HepG2 (cell line): ENCODE results near the gene ANAPC5. TPM values are rescaled to one million over a fixed set of nuclear protein-coding genes. Genes with fewer than 3 reads are reported as not detected.

ENCODE experiments used
- ARNT ChIP-seq: fragments of 450-650 bp; IDR thresholded peaks from 2 replicates; pipeline ENCODE4 v1.6.1; 2017
- CAMTA2 ChIP-seq: sonication (generic); formaldehyde crosslinking; IDR thresholded peaks from 2 replicates; pipeline ENCODE4 v1.4.0; 2020; ENCODE audit warnings: mild to moderate bottlenecking, missing genetic modification reagents, borderline replicate concordance
- FOSL2 ChIP-seq: sonication (generic); formaldehyde crosslinking; IDR thresholded peaks from 2 replicates; pipeline ENCODE4 v1.4.0; 2020; ENCODE audit warnings: missing genetic modification reagents
- FOXA3 ChIP-seq: IDR thresholded peaks from 2 replicates; pipeline ENCODE4 v1.6.1; 2016; ENCODE audit warnings: missing genetic modification reagents, missing compliant biosample characterization
- HOXA7 ChIP-seq: sonication (generic); formaldehyde crosslinking; IDR thresholded peaks from 2 replicates; pipeline ENCODE4 v1.8.1; 2022; ENCODE audit warnings: mild to moderate bottlenecking, missing genetic modification reagents, moderate library complexity
- KDM5B ChIP-seq: sonication (generic); formaldehyde crosslinking; IDR thresholded peaks from 2 replicates; pipeline ENCODE4 v1.4.0; 2020; ENCODE audit warnings: missing genetic modification reagents, mild to moderate bottlenecking, borderline replicate concordance
- NCOR1 ChIP-seq: fragments of 200-600 bp; sonication (generic); IDR thresholded peaks from 2 replicates; pipeline ENCODE4 v1.7.0; 2017; ENCODE audit warnings: antibody characterized with exemption, low read length, borderline replicate concordance
- NFKB2 ChIP-seq: sonication (generic); formaldehyde crosslinking; IDR thresholded peaks from 2 replicates; pipeline ENCODE4 v1.4.0; 2020; ENCODE audit warnings: missing genetic modification reagents, borderline replicate concordance
- REL ChIP-seq: sonication (generic); formaldehyde crosslinking; conservative IDR thresholded peaks from 2 replicates; pipeline ENCODE4 v1.8.0; 2022; ENCODE audit warnings: mild to moderate bottlenecking, missing genetic modification reagents, moderate library complexity
- RFXAP ChIP-seq: sonication (generic); formaldehyde crosslinking; IDR thresholded peaks from 2 replicates; pipeline ENCODE4 v1.4.0; 2020; ENCODE audit warnings: missing genetic modification reagents, borderline replicate concordance
- SMAD1 ChIP-seq: sonication (generic); formaldehyde crosslinking; IDR thresholded peaks from 2 replicates; pipeline ENCODE4 v1.4.0; 2020; ENCODE audit warnings: missing genetic modification reagents, low read depth, mild to moderate bottlenecking, borderline replicate concordance
- SMC3 ChIP-seq: IDR thresholded peaks from 2 replicates; pipeline ENCODE4 v1.6.1; 2011; ENCODE audit warnings: low read length, improper control_type of control experiment
- TBP ChIP-seq: sonication (generic); formaldehyde crosslinking; IDR thresholded peaks from 2 replicates; pipeline ENCODE4 v1.5.0; 2020; ENCODE audit warnings: missing genetic modification reagents
- ZBTB42 ChIP-seq: sonication (generic); formaldehyde crosslinking; IDR thresholded peaks from 2 replicates; pipeline ENCODE4 v1.5.0; 2020; ENCODE audit warnings: mild to moderate bottlenecking, missing genetic modification reagents
- ZFP1 ChIP-seq: IDR thresholded peaks from 2 replicates; pipeline ENCODE4 v1.6.1; 2016
- ZFP37 ChIP-seq: sonication (generic); formaldehyde crosslinking; IDR thresholded peaks from 2 replicates; pipeline ENCODE4 v1.4.0; 2020; ENCODE audit warnings: missing genetic modification reagents, borderline replicate concordance
- ZHX1 ChIP-seq: sonication (generic); formaldehyde crosslinking; IDR thresholded peaks from 2 replicates; pipeline ENCODE4 v1.8.1; 2022; ENCODE audit warnings: low read depth, mild to moderate bottlenecking, missing genetic modification reagents
- ZNF234 ChIP-seq: sonication (generic); formaldehyde crosslinking; conservative IDR thresholded peaks from 2 replicates; pipeline ENCODE4 v1.5.1; 2020; ENCODE audit warnings: mild to moderate bottlenecking, missing genetic modification reagents
- ZNF333 ChIP-seq: sonication (generic); formaldehyde crosslinking; IDR thresholded peaks from 2 replicates; pipeline ENCODE4 v1.4.0; 2020; ENCODE audit warnings: mild to moderate bottlenecking, missing genetic modification reagents, borderline replicate concordance
- ZNF530 ChIP-seq: sonication (generic); formaldehyde crosslinking; IDR thresholded peaks from 2 replicates; pipeline ENCODE4 v1.5.0; 2020; ENCODE audit warnings: low read depth, mild to moderate bottlenecking, missing genetic modification reagents
- ZNF556 ChIP-seq: sonication (generic); formaldehyde crosslinking; IDR thresholded peaks from 2 replicates; pipeline ENCODE4 v1.4.0; 2020; ENCODE audit warnings: mild to moderate bottlenecking, missing genetic modification reagents, borderline replicate concordance
- ZNF660 ChIP-seq: sonication (generic); formaldehyde crosslinking; IDR thresholded peaks from 2 replicates; pipeline ENCODE4 v1.5.1; 2020; ENCODE audit warnings: mild to moderate bottlenecking, low read depth, missing genetic modification reagents, borderline replicate concordance
- ZNF746 ChIP-seq: sonication (generic); formaldehyde crosslinking; IDR thresholded peaks from 2 replicates; pipeline ENCODE4 v1.8.0; 2022; ENCODE audit warnings: mild to moderate bottlenecking, missing genetic modification reagents
- ZNF792 ChIP-seq: IDR thresholded peaks from 2 replicates; pipeline ENCODE4 v1.6.1; 2016
- polyA plus RNA-seq, 8 experiments: library from polyadenylated mRNA; depleted of rRNA in 3 of 8; stranded (reverse) in 7 of 8; unstranded in 1 of 8; fragments of >200 nt; fragmentation: Illumina TruSeq in 4 of 8; extraction: Trizol in 4 of 8; gene quantifications; 2 replicates each; pipeline versions ENCODE4 v1.2.1 to v1.2.3, GENCODE V29; 2011 to 2016; ENCODE audit warnings: low read depth in 4 of 8, missing spikeins in 1 of 8, mixed read lengths in 1 of 8; ENCODE audit not compliant: insufficient read depth in 1 of 8
- total RNA-seq, 5 experiments: library from RNA; depleted of rRNA; stranded (reverse); fragments of >200 nt; fragmentation: Illumina TruSeq; extraction: Trizol; gene quantifications; 2 replicates each; pipeline ENCODE4 v1.2.3, GENCODE V29; 2016; ENCODE audit warnings: low read depth in 1 of 5
- TF ChIP-seq, protein P1 (sequence below): sonication (generic); IDR thresholded peaks from 2 replicates; pipeline ENCODE4 v1.6.1; 2016; ENCODE audit warnings: low read depth, borderline replicate concordance
- TF ChIP-seq, protein P2 (sequence below): sonication (generic); formaldehyde crosslinking; IDR thresholded peaks from 2 replicates; pipeline ENCODE4 v1.5.0; 2020; ENCODE audit warnings: missing genetic modification reagents, mild to moderate bottlenecking, borderline replicate concordance

ANAPC5 gene
- total and polyA plus RNA-seq, 2 of the 13 experiments (the other 11 are each of a cell fraction or from before 2014, with no cell fraction given): 146 to 161 TPM

DNA sequence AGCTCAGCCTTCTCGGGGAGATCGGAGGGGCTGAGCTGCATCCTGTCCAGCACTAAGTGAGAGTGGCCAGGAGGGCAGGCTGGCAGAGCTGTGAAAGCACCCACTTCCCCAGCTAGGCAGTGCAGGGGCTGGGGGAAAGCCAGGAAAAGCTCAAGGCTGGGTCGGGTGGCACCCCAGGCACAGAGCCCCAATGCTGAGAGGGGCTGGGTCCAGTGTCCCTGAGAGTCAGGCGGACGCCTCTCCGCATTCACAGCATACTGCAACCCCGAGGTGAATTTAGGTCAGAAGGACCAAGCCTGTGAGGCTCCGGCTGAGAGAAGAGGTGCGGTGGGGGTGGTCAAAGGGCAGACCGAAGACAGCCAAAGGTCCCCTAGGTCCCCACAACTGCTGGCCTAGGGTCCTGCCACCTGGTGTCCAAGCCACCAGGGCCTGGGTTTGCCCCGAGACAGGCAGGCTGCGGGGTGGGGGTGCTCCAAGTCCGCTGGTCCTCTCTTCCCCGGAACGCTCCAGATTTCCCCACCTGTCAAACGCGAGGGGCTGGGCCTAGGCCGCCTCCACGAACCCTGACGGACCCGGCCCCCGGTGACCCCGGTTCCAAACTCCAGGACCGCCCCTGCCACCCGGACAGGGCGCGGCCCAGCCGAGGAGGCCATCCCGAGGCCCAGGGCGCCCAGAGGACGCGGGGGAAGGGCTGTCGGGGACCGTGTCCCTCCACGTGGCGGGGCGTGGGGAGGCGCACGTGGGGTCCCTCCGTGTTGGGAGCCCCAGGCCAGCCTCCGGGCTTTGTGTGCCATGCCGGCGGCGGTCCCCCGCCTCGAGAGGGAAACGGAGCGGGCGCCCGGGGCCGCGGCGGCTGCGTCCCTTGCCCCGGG lies 56.2 kb downstream of the ANAPC5 start (continued):
- TF ChIP-seq SMAD1 (no peak), ZNF746 (CRISPR knock-in tag) (no peak), ZNF660 (CRISPR knock-in tag) (no peak), HOXA7 (CRISPR knock-in tag) (no peak), TBP (CRISPR knock-in tag) (no peak), RFXAP (no peak), ZNF234 (no peak), ZNF333 (CRISPR knock-in tag) (no peak), ZHX1 (CRISPR knock-in tag) (0 out of 2 replicates have a peak, but pooled peaks have one; percentile 53), ZNF792 (CRISPR knock-in tag) (no peak), KDM5B (CRISPR knock-in tag) (no peak; the same call in none of the 2 replicates), NFKB2 (CRISPR knock-in tag) (no peak; the same call in 1 of the 2 replicates), ZBTB42 (CRISPR knock-in tag) (no peak), CAMTA2 (CRISPR knock-in tag) (0 out of 2 replicates have a peak, but pooled peaks have one; percentile 15), ZNF556 (CRISPR knock-in tag) (no peak), ZFP1 (CRISPR knock-in tag) (no peak), ZNF530 (CRISPR knock-in tag) (no peak), SMC3 (no peak), REL (CRISPR knock-in tag) (no peak), ZFP37 (no peak), ARNT (no peak), FOXA3 (CRISPR knock-in tag) (no peak), NCOR1 (peak; percentile 59), FOSL2 (CRISPR knock-in tag) (no peak)
- TF ChIP-seq, protein P1, sequence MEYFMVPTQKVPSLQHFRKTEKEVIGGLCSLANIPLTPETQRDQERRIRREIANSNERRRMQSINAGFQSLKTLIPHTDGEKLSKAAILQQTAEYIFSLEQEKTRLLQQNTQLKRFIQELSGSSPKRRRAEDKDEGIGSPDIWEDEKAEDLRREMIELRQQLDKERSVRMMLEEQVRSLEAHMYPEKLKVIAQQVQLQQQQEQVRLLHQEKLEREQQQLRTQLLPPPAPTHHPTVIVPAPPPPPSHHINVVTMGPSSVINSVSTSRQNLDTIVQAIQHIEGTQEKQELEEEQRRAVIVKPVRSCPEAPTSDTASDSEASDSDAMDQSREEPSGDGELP: peak; percentile 25; the same call in 1 of the 2 replicates
- TF ChIP-seq, protein P2, sequence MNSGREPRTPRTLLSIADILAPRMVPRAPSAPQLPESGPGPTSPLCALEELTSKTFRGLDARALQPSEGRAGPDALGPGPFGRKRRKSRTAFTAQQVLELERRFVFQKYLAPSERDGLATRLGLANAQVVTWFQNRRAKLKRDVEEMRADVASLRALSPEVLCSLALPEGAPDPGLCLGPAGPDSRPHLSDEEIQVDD (CRISPR knock-in tag): no peak
